ENCODE measurements around the gene SLC22A8. TPM values are rescaled to one million over a fixed set of nuclear protein-coding genes. Genes with fewer than 3 reads are reported as not detected.

SLC22A8 gene
- total and polyA plus RNA-seq, 2 experiments from 2014 or later, result not detected

GRCh38 chr11:62999649-63000048, 16.0 kb downstream of the SLC22A8 start (continued):
- TF ChIP-seq ZNF462 (CRISPR knock-in tag; IDR thresholded peaks at IDR 0.05) (no peak), ZNF114 (CRISPR knock-in tag; IDR thresholded peaks at IDR 0.05) (no peak)

GRCh38 chr11:62999156-62999555, 16.5 kb downstream of the SLC22A8 start:
- H3K4me1 ChIP-seq (ENCODE audit: insufficient read depth), result no peaks in the 10 kb centered on the region
- no peaks in the 10 kb centered on the region for H3K79me2 ChIP-seq (replicated peaks; ENCODE audit: insufficient read depth)
- no peaks in the 10 kb centered on the region for H3K36me3 ChIP-seq (ENCODE audit: insufficient read depth)
- no peaks in the 10 kb centered on the region for H3F3A ChIP-seq (replicated peaks; ENCODE audit: low read depth)
- H3K27me3 ChIP-seq (ENCODE audit: insufficient read depth), result no peaks in the 10 kb centered on the region
- no peak overlapping the region for H2AFZ ChIP-seq
- ATAC-seq, result no peak
- no peaks in the 10 kb centered on the region; the same call in 2 of the 3 replicates for H3K36me3 Mint-ChIP-seq (ENCODE audit: low read depth)
- no peaks in the 10 kb centered on the region for H4K20me1 ChIP-seq (replicated peaks; ENCODE audit: insufficient read depth)
- no peak overlapping the region for H3K27ac Mint-ChIP-seq
- no peak overlapping the region for H3K4me2 ChIP-seq
- H3K9me3 Mint-ChIP-seq, result peaks cover under 1% of the 10 kb centered on the region; the same call in 1 of the 3 replicates
- 0 out of 2 replicates have a peak, but pooled peaks cover under 1% of the 10 kb centered on the region for H3K9me2 ChIP-seq (ENCODE audit: insufficient read depth)
- H3K4me3 Mint-ChIP-seq, result no peak overlapping the region; the same call in 2 of the 3 replicates
- H3K27ac ChIP-seq (ENCODE audit: low read depth), result no peak overlapping the region
- no peak overlapping the region for H3K4me3 ChIP-seq
- H3K27me3 Mint-ChIP-seq (ENCODE audit: insufficient read depth, low read depth, poor library complexity), result peaks cover 13% of the 10 kb centered on the region
- no peak for DNase-seq (ENCODE audit: low spot score)
- peaks cover 7% of the 10 kb centered on the region for H3K4me1 Mint-ChIP-seq
- no peak for TF ChIP-seq ZNF331 (CRISPR knock-in tag; IDR thresholded peaks at IDR 0.05; ENCODE audit: low read depth)
- TF ChIP-seq ZNF462 (CRISPR knock-in tag; IDR thresholded peaks at IDR 0.05), result no peak
- TF ChIP-seq REST (IDR thresholded peaks at IDR 0.05; ENCODE audit: unreplicated experiment), result no peak
- no peak for TF ChIP-seq JUNB (IDR thresholded peaks at IDR 0.05; ENCODE audit: unreplicated experiment)
- no peak for TF ChIP-seq NANOG (IDR thresholded peaks at IDR 0.05; ENCODE audit: borderline replicate concordance)

All from GM23338 (cell line).